Body of pancreas (tissue), 4 donors: Measurements from ENCODE around the gene TMOD1. TPM values are rescaled to one million over a fixed set of nuclear protein-coding genes. Genes with fewer than 3 reads are reported as not detected.
"Not testable (repeated sequence)": the region's sequence is repeated elsewhere in the genome, so short reads cannot be mapped to it uniquely, and the experiment has no call there.

Source experiments
- ATAC-seq: fragments of 150-250 bp; one replicate; pipeline ENCODE4 v1.9.1; 2016
- DNase-seq, 4 donors: peaks; one replicate each; pipeline ENCODE4 v3.0.0-alpha.2; 2019
- H3K27ac ChIP-seq, 4 donors: fragments of 200-600 bp; sonication (generic); 1 replicate in 3 of 4; 2 replicates in 1 of 4; pipeline versions ENCODE4 v1.5.1 to v1.6.1; 2016 to 2019; ENCODE audit warnings: mild to moderate bottlenecking in 1 of 4, mixed read lengths in 1 of 4, moderate library complexity in 1 of 4
- H3K27me3 ChIP-seq, 2 donors: fragments of 200-600 bp; sonication (generic); one replicate each; pipeline ENCODE4 v1.6.0; 2016; ENCODE audit warnings: mild to moderate bottlenecking in 1 of 2
- H3K36me3 ChIP-seq, 2 donors: fragments of 200-600 bp; sonication (generic); replicated peaks in 1 of 2; 2 replicates each; pipeline ENCODE4 v1.5.1; 2016; ENCODE audit warnings: low read depth in 2 of 2; ENCODE audit not compliant: insufficient read depth in 1 of 2
- H3K4me1 ChIP-seq: fragments of 200-600 bp; sonication (generic); one replicate; pipeline ENCODE4 v1.6.0; 2016
- H3K4me3 ChIP-seq, 2 donors: fragments of 200-600 bp; sonication (generic); 1 replicate in 1 of 2; 2 replicates in 1 of 2; pipeline ENCODE4 v1.5.1; 2016 to 2019
- H3K9me3 ChIP-seq, 3 donors: fragments of 200-600 bp; sonication (generic); 1 replicate in 2 of 3; 2 replicates in 1 of 3; pipeline ENCODE4 v1.5.1; 2016
- POLR2A ChIP-seq, 3 donors: fragments of 450-650 bp; IDR thresholded peaks; one replicate each; pipeline ENCODE4 v1.6.1; 2016; ENCODE audit warnings: antibody characterized with exemption in 3 of 3, mild to moderate bottlenecking in 2 of 3
- WGBS, 2 donors: methylation state at CpG; one replicate each; pipeline ENCODE4 v1.1.5; 2017; 5-methylcytosine and 5-hydroxymethylcytosine counted together
- intact Hi-C: fragments of 100-400 bp; cut with DNase I; formaldehyde crosslinking; loops from one replicate; pipeline ENCODE4 v1.15.1; 2023
- total RNA-seq, 2 donors: library from RNA; depleted of rRNA; stranded (reverse); fragments of >200 nt; gene quantifications; one replicate each; pipeline ENCODE4 v1.1.0, GENCODE V29; 2016
- TF ChIP-seq, protein P1 (sequence below), 7 experiments: fragments of 450-650 bp in 4 of 7; fragments of 200-600 bp in 3 of 7; sonication (generic) in 3 of 7; IDR thresholded peaks; one replicate each; pipeline ENCODE4 v1.5.1; 2016 to 2019; ENCODE audit warnings: antibody characterized with exemption in 7 of 7

TMOD1 gene
- total RNA-seq, 2 donors from 2014 or later, result 9.2 to 16.1 TPM

DNA sequence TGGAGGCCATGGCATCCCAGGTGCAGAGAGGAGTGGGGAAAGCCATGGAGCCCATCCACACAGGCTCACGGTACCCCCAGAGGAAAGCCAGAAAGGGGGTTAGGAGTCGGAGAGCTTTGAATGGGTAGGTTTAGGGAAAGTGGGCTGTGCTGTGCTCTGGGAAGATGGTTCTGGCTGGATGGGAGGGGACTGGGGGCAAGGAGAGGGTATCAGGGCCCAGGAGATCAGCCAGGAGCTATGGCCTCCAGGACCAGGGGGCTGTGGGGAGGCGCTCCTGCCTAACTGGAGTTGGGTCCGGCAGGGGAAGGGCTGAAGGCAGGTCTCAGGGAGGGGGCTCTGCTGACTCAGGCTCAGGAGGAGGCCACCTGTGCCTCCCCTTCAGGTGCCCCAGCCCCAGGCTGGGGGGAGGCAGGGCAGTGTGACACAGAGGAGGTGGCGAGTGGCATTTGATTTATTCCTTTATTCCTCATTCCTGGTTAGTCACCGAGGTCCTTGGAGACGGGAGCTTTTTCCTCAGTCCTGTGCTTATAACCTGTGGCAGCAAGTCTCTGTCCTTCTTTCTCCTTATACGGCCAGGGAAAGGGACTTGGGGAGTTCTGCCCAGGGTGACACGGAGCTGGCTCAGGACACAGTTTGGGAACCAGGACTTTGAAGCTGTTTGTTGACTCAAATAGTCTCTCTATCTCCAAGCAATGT lies 70.9 kb downstream of the TMOD1 start:
- no peak overlapping the region for H3K4me3 ChIP-seq
- ATAC-seq, result no peak
- intact Hi-C loops, result no loop called here

DNA sequence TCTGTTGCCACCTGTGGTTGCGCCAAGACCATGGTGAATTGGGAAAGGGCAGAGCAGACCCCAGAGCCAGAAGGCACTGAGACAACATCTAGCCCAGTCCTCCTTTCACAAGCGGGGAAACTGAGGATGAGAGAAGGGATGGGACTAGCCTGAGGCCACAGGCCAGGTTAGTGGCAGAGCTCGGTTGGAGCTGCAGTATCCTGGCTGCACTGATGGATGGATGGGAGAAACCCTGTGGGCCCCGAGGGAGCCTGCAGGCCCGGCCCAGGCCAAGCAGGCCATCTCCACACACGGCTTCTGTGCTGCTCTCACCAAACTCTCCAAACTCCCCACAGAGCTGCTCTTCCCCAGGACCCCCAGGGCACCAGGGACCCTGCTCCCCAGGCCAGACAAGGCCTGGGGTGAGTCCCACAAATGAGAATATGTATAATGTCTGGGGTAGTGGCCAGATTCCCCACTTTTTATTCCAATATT lies 71.5 kb downstream of the TMOD1 start:
- no peak for DNase-seq

More for the DNA sequence above, 70.9 kb downstream of the TMOD1 start:
- no peaks in the 10 kb centered on the region for H3K9me3 ChIP-seq
- H3K27me3 ChIP-seq, result no peaks in the 10 kb centered on the region
- TF ChIP-seq, protein P1, sequence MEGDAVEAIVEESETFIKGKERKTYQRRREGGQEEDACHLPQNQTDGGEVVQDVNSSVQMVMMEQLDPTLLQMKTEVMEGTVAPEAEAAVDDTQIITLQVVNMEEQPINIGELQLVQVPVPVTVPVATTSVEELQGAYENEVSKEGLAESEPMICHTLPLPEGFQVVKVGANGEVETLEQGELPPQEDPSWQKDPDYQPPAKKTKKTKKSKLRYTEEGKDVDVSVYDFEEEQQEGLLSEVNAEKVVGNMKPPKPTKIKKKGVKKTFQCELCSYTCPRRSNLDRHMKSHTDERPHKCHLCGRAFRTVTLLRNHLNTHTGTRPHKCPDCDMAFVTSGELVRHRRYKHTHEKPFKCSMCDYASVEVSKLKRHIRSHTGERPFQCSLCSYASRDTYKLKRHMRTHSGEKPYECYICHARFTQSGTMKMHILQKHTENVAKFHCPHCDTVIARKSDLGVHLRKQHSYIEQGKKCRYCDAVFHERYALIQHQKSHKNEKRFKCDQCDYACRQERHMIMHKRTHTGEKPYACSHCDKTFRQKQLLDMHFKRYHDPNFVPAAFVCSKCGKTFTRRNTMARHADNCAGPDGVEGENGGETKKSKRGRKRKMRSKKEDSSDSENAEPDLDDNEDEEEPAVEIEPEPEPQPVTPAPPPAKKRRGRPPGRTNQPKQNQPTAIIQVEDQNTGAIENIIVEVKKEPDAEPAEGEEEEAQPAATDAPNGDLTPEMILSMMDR (IDR thresholded peaks at IDR 0.05), result no peak
- no peak for TF ChIP-seq POLR2A (IDR thresholded peaks at IDR 0.05)
- DNase-seq, result no peak
- H3K4me1 ChIP-seq, result no peaks in the 10 kb centered on the region
- 88 to 92% methylated on average over 9 of the region's 9 CpGs for WGBS, 2 donors
- H3K27ac ChIP-seq, result no peak overlapping the region
- peaks cover 0 to 4% of the 10 kb centered on the region in 2 donors for H3K36me3 ChIP-seq

DNA sequence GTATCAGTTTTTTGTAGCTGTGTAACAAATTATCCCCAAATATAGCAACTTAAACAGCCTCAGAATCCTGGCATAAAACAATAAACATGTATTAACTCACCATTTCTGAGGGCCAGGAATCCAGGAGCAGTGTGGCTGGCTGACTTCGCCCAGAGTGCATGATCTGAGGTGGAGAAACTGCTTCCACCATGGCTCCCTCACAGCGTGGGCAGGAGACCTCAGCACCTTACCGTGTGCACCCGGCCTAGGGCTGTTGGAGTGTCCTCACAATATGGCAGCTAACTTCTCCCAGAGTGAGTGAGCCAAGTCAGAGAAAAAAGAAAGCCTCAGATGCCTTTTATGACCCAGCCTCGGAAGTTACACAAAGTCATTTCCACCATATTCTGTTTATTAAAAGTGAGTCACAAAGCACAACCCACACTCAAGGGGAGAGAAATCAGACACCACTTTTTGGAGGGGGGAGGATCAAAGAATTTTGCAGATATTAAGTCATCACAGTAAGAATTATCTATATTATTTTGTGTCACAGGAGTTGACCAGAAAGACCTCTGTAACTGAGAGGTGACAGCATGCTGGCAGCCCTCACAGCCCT lies 72.1 kb downstream of the TMOD1 start:
- TF ChIP-seq, protein P1 (IDR thresholded peaks at IDR 0.05), result no peak
- TF ChIP-seq POLR2A (IDR thresholded peaks at IDR 0.05), result no peak
- H3K4me3 ChIP-seq, result no peak overlapping the region
- DNase-seq (no peak), ATAC-seq (no peak)
- H3K36me3 ChIP-seq, result peaks cover 0 to 4% of the 10 kb centered on the region in 2 donors
- no peaks in the 10 kb centered on the region for H3K4me1 ChIP-seq
- no peaks in the 10 kb centered on the region for H3K9me3 ChIP-seq
- 92 to 93% methylated on average over 5 of the region's 5 CpGs for WGBS, 2 donors
- intact Hi-C loops, result no loop called here
- no peaks in the 10 kb centered on the region for H3K27me3 ChIP-seq
- H3K27ac ChIP-seq, result no peak overlapping the region

More for the DNA sequence above, 71.5 kb downstream of the TMOD1 start:
- 83 to 92% methylated on average over 4 to 6 of the region's 6 CpGs for WGBS, 2 donors
- no peak for ATAC-seq
- TF ChIP-seq POLR2A (IDR thresholded peaks at IDR 0.05), result no peak
- TF ChIP-seq, protein P1 (IDR thresholded peaks at IDR 0.05), result no peak
- Histone ChIP-seq H3K4me3 (no peak overlapping the region), H3K9me3 (no peaks in the 10 kb centered on the region), H3K4me1 (no peaks in the 10 kb centered on the region), H3K27me3 (no peaks in the 10 kb centered on the region), H3K27ac (no peak overlapping the region), H3K36me3 (peaks cover 0 to 4% of the 10 kb centered on the region in 2 donors)
- intact Hi-C loops, result no loop called here

DNA sequence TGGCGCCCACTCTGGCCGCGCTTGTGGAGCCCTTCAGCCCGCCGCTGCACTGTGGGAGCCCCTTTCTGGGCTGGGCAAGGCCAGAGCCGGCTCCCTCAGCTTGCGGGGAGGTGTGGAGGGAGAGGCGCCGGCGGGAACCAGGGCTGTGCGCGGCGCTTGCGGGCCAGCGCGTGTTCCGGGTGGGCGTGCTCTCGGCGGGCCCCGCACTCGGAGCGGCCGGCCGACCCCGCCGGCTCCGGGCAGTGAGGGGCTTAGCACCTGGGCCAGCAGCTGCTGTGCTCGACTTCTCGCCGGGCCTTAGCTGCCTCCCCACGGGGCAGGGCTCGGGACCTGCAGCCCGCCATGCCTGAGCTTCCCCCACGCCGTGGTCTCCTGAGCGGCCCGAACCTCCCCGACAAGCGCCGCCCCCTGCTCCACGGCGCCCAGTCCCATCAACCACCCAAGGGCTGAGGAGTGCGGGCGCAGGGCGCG lies 72.7 kb downstream of the TMOD1 start:
- H3K36me3 ChIP-seq, ATAC-seq, H3K4me3 ChIP-seq, H3K4me1 ChIP-seq, intact Hi-C loops, H3K27ac ChIP-seq, DNase-seq, H3K9me3 ChIP-seq, H3K27me3 ChIP-seq: not testable (repeated sequence)
- WGBS, 2 donors, result 92 to 94% methylated on average over 5 to 42 of the region's 47 CpGs

DNA sequence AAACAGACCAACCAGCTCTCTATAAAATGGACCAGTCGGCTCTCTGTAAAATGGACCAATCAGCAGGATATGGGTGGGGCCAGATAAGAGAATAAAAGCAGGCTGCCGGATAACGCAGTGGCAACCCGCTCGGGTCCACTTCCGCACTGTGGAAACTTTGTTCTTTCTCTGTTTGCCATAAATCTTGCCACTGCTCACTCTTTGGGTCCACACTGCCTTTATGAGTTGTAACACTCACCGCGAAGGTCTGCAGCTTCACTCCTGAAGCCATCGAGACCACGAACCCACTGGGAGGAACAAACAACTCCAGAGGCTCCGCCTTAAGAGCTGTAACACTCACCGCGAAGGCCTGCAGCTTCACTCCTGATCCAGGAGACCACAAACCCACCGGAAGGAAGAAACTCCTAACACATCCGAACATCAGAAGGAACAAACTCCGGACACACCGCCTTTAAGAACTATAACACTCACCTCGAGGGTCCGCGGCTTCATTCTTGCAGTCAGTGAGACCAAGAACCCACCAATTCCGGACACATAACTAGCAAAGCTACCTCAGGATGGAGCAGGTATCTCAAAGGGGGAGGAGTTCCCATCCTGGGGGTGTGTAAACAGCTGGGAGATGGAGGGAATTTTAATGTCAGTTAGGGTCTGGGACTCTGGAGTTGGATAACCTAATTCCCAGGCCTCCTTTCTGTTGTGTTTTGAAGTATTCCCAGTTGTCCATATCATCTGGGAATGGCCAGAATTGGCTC lies 73.6 kb downstream of the TMOD1 start:
- H3K4me1 ChIP-seq, H3K36me3 ChIP-seq, H3K27me3 ChIP-seq, ATAC-seq, intact Hi-C loops, H3K4me3 ChIP-seq, H3K27ac ChIP-seq, H3K9me3 ChIP-seq: not testable (repeated sequence)
- WGBS, 2 donors, result 76 to 83% methylated on average over 21 of the region's 21 CpGs
- DNase-seq, result peak in 1 of 4 donors; percentile 8
- peak in 1 of 3 donors; percentile 53 for TF ChIP-seq POLR2A (IDR thresholded peaks at IDR 0.05)
